ENCODE measurements around the gene DOCK3.
"Not testable (repeated sequence)": the region's sequence is repeated elsewhere in the genome, so short reads cannot be mapped to it uniquely, and the experiment has no call there.

The DOCK3 gene

GRCh38 chr3:50806031-50806430 is 131.3 kb downstream of the DOCK3 start:
- DNase-seq = no peak

- DNase-seq = no peak
These were observed 132.1 kb downstream of the DOCK3 start for GRCh38 chr3:50806806-50807205.

- DNase-seq = no peak
These were observed 132.5 kb downstream of the DOCK3 start for GRCh38 chr3:50807266-50807665.

- DNase-seq = no peak
These were observed 137.2 kb downstream of the DOCK3 start for GRCh38 chr3:50811893-50812292.

- no peak for DNase-seq
These were observed 141.1 kb downstream of the DOCK3 start for GRCh38 chr3:50815844-50816243.

GRCh38 chr3:50816894-50817293 is 142.2 kb downstream of the DOCK3 start:
- DNase-seq = no peak

GRCh38 chr3:50817756-50818529 is 143.2 kb downstream of the DOCK3 start:
- no peak for DNase-seq

GRCh38 chr3:50819882-50820281 is 145.2 kb downstream of the DOCK3 start:
- no peak for DNase-seq

GRCh38 chr3:50825841-50826240 is 151.1 kb downstream of the DOCK3 start:
- DNase-seq = no peak

- DNase-seq = no peak
These were observed 155.7 kb downstream of the DOCK3 start for GRCh38 chr3:50830451-50830850.

GRCh38 chr3:50831009-50831408 is 156.3 kb downstream of the DOCK3 start:
- DNase-seq = not testable (repeated sequence)

GRCh38 chr3:50840983-50841489 is 166.3 kb downstream of the DOCK3 start:
- DNase-seq = no peak

GRCh38 chr3:50848308-50848707 is 173.6 kb downstream of the DOCK3 start:
- DNase-seq = no peak

- DNase-seq = no peak
These were observed 176.1 kb downstream of the DOCK3 start for GRCh38 chr3:50850639-50851511.

- no peak for DNase-seq
These were observed 179.2 kb downstream of the DOCK3 start for GRCh38 chr3:50853936-50854335.

- no peak for DNase-seq
These were observed 187.5 kb downstream of the DOCK3 start for GRCh38 chr3:50862221-50862620.

GRCh38 chr3:50873376-50874157 is 198.8 kb downstream of the DOCK3 start:
- DNase-seq = no peak

- DNase-seq = not testable (repeated sequence)
These were observed 200.1 kb downstream of the DOCK3 start for GRCh38 chr3:50874876-50875275.

- no peak for DNase-seq
These were observed 202.2 kb downstream of the DOCK3 start for GRCh38 chr3:50876947-50877346.

GRCh38 chr3:50882733-50883132 is 208.0 kb downstream of the DOCK3 start:
- not testable (repeated sequence) for DNase-seq

- no peak for DNase-seq
These were observed 209.0 kb downstream of the DOCK3 start for GRCh38 chr3:50883755-50884154.

- no peak for DNase-seq
These were observed 210.5 kb downstream of the DOCK3 start for GRCh38 chr3:50885070-50885850.

Data from central memory CD4-positive, alpha-beta T cell (primary cell).